Measurements from ENCODE around the gene PTDSS2.

DNA sequence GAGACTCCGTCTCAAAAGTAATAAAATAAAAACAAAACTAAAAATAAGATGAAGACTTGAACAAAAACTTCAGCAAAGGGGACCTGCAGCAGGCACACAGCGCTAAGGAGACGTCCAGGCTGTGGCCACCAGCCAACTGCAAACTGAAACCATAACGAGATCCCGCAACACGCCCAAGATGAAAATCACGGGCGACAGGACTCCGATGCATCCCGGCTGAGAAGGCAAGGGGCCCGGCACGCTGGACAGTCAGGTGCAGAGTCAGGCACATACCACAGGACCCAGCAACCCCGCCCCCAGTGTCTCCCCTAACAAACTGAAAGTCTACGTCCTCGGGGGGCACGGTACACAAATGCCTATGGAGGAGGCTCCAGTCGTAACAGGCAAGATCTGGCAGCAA lies 76.1 kb downstream of the PTDSS2 start:
- TF ChIP-seq ESRRA (CRISPR knock-in tag; IDR thresholded peaks at IDR 0.05; ENCODE audit: borderline replicate concordance) (no peak), ATF3 (CRISPR knock-in tag; conservative IDR thresholded peaks at IDR 0.05) (no peak), SP1 (CRISPR knock-in tag; conservative IDR thresholded peaks at IDR 0.05) (no peak), NFYB (CRISPR knock-in tag; conservative IDR thresholded peaks at IDR 0.05; ENCODE audit: low read depth) (no peak), ATF6 (CRISPR knock-in tag; IDR thresholded peaks at IDR 0.05) (no peak), FOXP1 (CRISPR knock-in tag; IDR thresholded peaks at IDR 0.05; ENCODE audit: borderline replicate concordance) (no peak), ZNF263 (CRISPR knock-in tag; IDR thresholded peaks at IDR 0.05; ENCODE audit: low read depth) (no peak), ZSCAN18 (CRISPR knock-in tag; IDR thresholded peaks at IDR 0.05) (no peak)
- TF ChIP-seq, protein P1, sequence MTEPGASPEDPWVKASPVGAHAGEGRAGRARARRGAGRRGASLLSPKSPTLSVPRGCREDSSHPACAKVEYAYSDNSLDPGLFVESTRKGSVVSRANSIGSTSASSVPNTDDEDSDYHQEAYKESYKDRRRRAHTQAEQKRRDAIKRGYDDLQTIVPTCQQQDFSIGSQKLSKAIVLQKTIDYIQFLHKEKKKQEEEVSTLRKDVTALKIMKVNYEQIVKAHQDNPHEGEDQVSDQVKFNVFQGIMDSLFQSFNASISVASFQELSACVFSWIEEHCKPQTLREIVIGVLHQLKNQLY (CRISPR knock-in tag; IDR thresholded peaks at IDR 0.05) = no peak
- TF ChIP-seq, protein P2, sequence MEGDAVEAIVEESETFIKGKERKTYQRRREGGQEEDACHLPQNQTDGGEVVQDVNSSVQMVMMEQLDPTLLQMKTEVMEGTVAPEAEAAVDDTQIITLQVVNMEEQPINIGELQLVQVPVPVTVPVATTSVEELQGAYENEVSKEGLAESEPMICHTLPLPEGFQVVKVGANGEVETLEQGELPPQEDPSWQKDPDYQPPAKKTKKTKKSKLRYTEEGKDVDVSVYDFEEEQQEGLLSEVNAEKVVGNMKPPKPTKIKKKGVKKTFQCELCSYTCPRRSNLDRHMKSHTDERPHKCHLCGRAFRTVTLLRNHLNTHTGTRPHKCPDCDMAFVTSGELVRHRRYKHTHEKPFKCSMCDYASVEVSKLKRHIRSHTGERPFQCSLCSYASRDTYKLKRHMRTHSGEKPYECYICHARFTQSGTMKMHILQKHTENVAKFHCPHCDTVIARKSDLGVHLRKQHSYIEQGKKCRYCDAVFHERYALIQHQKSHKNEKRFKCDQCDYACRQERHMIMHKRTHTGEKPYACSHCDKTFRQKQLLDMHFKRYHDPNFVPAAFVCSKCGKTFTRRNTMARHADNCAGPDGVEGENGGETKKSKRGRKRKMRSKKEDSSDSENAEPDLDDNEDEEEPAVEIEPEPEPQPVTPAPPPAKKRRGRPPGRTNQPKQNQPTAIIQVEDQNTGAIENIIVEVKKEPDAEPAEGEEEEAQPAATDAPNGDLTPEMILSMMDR (IDR thresholded peaks at IDR 0.05) = no peak
- TF ChIP-seq, protein P3, sequence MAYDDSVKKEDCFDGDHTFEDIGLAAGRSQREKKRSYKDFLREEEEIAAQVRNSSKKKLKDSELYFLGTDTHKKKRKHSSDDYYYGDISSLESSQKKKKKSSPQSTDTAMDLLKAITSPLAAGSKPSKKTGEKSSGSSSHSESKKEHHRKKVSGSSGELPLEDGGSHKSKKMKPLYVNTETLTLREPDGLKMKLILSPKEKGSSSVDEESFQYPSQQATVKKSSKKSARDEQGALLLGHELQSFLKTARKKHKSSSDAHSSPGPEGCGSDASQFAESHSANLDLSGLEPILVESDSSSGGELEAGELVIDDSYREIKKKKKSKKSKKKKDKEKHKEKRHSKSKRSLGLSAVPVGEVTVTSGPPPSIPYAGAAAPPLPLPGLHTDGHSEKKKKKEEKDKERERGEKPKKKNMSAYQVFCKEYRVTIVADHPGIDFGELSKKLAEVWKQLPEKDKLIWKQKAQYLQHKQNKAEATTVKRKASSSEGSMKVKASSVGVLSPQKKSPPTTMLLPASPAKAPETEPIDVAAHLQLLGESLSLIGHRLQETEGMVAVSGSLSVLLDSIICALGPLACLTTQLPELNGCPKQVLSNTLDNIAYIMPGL (CRISPR knock-in tag; IDR thresholded peaks at IDR 0.05) = no peak
- TF ChIP-seq, protein P4, sequence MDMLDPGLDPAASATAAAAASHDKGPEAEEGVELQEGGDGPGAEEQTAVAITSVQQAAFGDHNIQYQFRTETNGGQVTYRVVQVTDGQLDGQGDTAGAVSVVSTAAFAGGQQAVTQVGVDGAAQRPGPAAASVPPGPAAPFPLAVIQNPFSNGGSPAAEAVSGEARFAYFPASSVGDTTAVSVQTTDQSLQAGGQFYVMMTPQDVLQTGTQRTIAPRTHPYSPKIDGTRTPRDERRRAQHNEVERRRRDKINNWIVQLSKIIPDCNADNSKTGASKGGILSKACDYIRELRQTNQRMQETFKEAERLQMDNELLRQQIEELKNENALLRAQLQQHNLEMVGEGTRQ (CRISPR knock-in tag; IDR thresholded peaks at IDR 0.05) = no peak
